ENCODE measurements around the gene CABYR. TPM values are rescaled to one million over a fixed set of nuclear protein-coding genes. Genes with fewer than 3 reads are reported as not detected.
A peak's percentile ranks its signal among the peaks of the same experiment; 100 is the strongest.

Gene CABYR
- total RNA-seq, 1 donor from 2014 or later: 2.8 TPM

DNA sequence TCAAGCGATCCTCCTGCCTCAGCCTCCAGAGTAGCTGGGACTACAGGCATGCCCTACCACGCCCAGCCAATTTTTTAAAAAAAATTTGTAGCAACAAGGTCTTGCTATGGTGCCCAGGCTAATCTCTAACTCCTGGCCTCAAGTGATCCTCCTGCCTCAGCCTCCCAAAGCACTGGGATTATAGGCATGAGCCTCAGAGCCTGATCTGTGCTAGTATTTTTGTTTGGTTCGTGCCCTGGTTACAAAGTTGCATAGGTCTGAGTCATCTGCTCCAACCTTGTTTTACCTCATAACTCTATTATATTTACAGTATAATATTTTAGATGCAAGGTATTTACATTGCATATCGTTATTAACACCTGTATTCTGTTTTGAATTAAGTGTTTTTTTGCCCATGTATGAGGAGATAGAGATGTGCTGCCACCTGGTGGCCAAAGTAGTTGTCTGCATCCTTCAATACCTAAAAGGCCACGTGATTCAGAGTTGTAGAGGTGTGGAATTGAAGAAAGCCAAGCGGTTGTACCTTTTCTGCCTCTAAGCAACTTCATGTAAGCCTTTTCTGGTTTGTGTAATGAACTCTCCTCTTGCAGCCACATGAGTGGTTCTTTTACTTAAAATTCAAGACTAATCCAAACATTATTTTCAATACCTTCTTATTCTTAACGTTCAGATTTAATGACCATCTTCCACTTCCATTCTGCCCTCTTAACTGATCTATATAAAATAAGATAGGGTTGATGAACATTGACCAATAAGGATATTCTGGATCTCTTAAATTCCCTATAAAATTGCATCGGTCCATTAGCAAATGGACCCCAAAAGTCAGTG lies 19.9 kb upstream of the CABYR start:
- TF ChIP-seq, protein P1, sequence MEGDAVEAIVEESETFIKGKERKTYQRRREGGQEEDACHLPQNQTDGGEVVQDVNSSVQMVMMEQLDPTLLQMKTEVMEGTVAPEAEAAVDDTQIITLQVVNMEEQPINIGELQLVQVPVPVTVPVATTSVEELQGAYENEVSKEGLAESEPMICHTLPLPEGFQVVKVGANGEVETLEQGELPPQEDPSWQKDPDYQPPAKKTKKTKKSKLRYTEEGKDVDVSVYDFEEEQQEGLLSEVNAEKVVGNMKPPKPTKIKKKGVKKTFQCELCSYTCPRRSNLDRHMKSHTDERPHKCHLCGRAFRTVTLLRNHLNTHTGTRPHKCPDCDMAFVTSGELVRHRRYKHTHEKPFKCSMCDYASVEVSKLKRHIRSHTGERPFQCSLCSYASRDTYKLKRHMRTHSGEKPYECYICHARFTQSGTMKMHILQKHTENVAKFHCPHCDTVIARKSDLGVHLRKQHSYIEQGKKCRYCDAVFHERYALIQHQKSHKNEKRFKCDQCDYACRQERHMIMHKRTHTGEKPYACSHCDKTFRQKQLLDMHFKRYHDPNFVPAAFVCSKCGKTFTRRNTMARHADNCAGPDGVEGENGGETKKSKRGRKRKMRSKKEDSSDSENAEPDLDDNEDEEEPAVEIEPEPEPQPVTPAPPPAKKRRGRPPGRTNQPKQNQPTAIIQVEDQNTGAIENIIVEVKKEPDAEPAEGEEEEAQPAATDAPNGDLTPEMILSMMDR (IDR thresholded peaks at IDR 0.05): no peak
- CTCF ChIA-PET: interaction anchor here (0.8 to 3.2 kb wide), 7 partner anchors 48 to 499 kb away, joined by 3 to 13 read pairs (median 4); no protein-coding TSS in a partner anchor
- H3K36me3 Mint-ChIP-seq (ENCODE audit: low read depth): peaks cover 65% of the 10 kb centered on the region
- ATAC-seq (ENCODE audit: low read depth) (peak; percentile 77), DNase-seq (peak; percentile 40)
- no peak overlapping the region for H3K27ac Mint-ChIP-seq
- H3K27me3 Mint-ChIP-seq: no peaks in the 10 kb centered on the region
- peaks cover 9% of the 10 kb centered on the region for H3K4me1 Mint-ChIP-seq
- intact Hi-C loops (cut with micrococcal nuclease): loop anchor here (1.0 to 5.0 kb wide), 8 partner anchors 105 to 1320 kb away; partner anchors contain the start of gene TTC39C
- H3K4me3 Mint-ChIP-seq: no peak overlapping the region
- POLR2A ChIA-PET: interaction anchor here (0.6 kb wide), 1 partner anchor 219 kb away, joined by 4 read pairs; no protein-coding TSS in a partner anchor
- no peaks in the 10 kb centered on the region for H3K9me3 Mint-ChIP-seq

DNA sequence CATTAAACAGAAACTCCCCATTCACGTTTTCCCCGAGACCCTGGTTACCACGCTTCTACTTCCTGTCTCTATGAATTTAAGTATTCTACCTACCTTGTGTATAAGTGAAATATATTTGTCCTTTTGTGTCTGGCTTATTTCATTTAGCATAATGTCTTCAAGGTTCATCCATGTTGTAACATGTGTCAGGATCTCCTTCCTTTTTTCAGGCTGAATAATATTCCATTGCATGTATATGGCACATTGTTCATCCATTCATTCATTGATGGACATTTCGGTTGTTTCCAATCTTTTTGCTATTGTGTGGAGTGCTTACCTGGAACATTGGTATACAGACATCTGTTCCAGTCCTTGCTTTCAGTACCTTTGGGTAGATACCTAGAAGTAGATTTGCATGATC lies 18.2 kb upstream of the CABYR start:
- Mint-ChIP-seq H3K4me1 (peaks cover 1% of the 10 kb centered on the region), H3K36me3 (ENCODE audit: low read depth) (peaks cover 65% of the 10 kb centered on the region), H3K27ac (no peak overlapping the region), H3K4me3 (no peak overlapping the region), H3K27me3 (no peaks in the 10 kb centered on the region), H3K9me3 (no peaks in the 10 kb centered on the region)
- intact Hi-C loops (cut with micrococcal nuclease): no loop called here
- ChIA-PET POLR2A (no interaction called here), CTCF (interaction anchor here (1.7 to 3.2 kb wide), 2 partner anchors 202 to 499 kb away, joined by 9 to 13 read pairs; no protein-coding TSS in a partner anchor)
- ATAC-seq (ENCODE audit: low read depth) (no peak), DNase-seq (no peak)
- TF ChIP-seq, protein P1 (IDR thresholded peaks at IDR 0.05): no peak

DNA sequence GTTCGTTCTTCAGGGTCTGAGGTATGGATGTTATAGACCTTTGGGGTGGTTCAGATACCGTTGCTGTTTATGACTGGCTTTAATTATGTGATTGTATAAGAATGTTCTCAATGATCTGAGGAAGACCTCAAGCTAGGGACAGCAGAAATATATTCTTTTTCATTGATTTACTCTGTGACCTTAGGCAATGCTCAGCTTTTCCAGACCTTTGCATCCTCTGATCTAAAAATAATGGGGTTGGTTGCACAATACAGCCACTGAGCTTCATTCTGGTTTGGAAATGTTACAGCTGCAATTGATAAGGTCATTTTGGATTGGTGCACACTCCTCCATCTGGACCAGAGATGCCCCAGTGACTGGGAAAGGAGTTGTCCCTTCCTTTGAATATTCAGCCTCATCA lies 17.2 kb upstream of the CABYR start:
- CTCF ChIA-PET: no interaction called here
- POLR2A ChIA-PET: no interaction called here
- Mint-ChIP-seq H3K9me3 (no peaks in the 10 kb centered on the region), H3K4me3 (no peak overlapping the region), H3K4me1 (no peaks in the 10 kb centered on the region), H3K27me3 (no peaks in the 10 kb centered on the region), H3K36me3 (ENCODE audit: low read depth) (peaks cover 63% of the 10 kb centered on the region), H3K27ac (no peak overlapping the region)
- DNase-seq (no peak), ATAC-seq (ENCODE audit: low read depth) (no peak)
- TF ChIP-seq, protein P1 (IDR thresholded peaks at IDR 0.05): no peak
- intact Hi-C loops (cut with micrococcal nuclease): no loop called here

DNA sequence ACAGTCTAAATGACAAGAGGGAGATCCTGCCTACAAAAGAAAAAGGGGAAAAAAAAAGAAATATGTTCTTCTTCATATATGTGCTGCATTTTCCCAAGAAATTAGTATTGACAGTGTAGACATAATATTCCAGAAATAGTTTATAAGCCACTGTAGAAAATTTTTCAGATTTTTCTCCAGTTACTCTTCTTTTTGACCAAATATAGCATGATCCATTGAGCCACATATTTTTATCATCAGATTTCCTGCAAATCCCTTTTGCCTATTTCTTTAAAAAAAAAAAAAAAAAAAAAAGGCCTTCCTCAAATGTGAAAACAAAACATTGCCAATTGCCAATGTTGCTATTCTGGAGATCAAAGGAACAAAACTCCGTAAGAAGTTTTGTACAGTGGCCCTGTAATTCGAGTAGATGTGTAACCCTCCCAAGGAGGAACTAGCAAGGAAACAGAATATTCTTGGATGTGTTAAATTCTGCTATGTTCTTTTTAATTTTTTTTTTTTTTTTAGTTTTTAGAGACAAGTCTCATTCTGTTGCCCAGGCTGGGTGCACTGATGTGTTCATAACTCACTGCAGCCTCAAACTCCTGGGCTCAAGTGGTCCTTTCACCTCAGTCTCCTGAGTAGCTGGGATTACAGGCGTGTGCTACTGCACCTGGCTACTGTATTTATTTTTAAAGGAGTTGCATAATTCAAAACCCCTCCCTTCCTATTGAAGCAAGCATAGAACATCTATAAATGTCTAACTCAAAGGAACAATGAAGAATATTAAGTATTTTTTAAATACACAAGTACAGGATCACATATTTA lies 12.5 kb upstream of the CABYR start:
- Mint-ChIP-seq H3K9me3 (no peaks in the 10 kb centered on the region), H3K4me1 (no peaks in the 10 kb centered on the region), H3K27ac (no peak overlapping the region), H3K36me3 (ENCODE audit: low read depth) (peaks cover 77% of the 10 kb centered on the region), H3K4me3 (no peak overlapping the region), H3K27me3 (no peaks in the 10 kb centered on the region)
- ATAC-seq (ENCODE audit: low read depth): no peak
- no peak for DNase-seq
- TF ChIP-seq, protein P1 (IDR thresholded peaks at IDR 0.05): no peak
- POLR2A ChIA-PET: no interaction called here
- CTCF ChIA-PET: no interaction called here
- intact Hi-C loops (cut with micrococcal nuclease): no loop called here

DNA sequence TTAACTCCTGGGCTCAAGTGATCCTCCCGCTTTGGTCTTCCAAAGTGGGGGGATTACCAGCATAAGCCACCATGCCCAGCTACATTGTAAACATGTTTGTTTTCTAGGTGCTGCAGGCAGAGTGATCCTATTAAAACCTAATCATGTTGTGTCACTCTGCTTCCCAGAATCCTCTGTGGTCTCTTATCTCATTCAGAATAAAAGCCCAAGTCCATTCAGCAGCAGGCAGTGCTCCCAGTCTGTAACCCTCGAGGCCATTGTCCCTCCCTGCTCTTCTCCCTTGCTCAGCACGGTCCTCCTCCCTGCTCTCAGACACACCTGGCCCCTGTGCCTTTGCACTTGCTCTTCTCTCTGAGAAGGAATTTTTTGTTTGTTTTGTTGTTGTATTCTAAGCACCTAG lies 11.1 kb upstream of the CABYR start:
- CTCF ChIA-PET: no interaction called here
- Mint-ChIP-seq H3K27ac (no peak overlapping the region), H3K4me1 (no peaks in the 10 kb centered on the region)

More for the DNA sequence above, 11.1 kb upstream of the CABYR start:
- DNase-seq: no peak
- intact Hi-C loops (cut with micrococcal nuclease): no loop called here
- H3K27me3 Mint-ChIP-seq: no peaks in the 10 kb centered on the region
- ATAC-seq (ENCODE audit: low read depth): no peak
- POLR2A ChIA-PET: no interaction called here
- H3K9me3 Mint-ChIP-seq: no peaks in the 10 kb centered on the region
- H3K36me3 Mint-ChIP-seq (ENCODE audit: low read depth): peaks cover 77% of the 10 kb centered on the region
- H3K4me3 Mint-ChIP-seq: no peak overlapping the region
- TF ChIP-seq, protein P1 (IDR thresholded peaks at IDR 0.05): no peak

Data from activated B cell treated with CpG ODN at 0.5 μM for 24 hours (primary cell).